ENCODE data around the gene ING2. TPM values are rescaled to one million over a fixed set of nuclear protein-coding genes. Genes with fewer than 3 reads are reported as not detected.

ING2 gene
- total RNA-seq, 4 donors from 2014 or later: 9.2 to 13.3 (median 11.0) TPM

DNA sequence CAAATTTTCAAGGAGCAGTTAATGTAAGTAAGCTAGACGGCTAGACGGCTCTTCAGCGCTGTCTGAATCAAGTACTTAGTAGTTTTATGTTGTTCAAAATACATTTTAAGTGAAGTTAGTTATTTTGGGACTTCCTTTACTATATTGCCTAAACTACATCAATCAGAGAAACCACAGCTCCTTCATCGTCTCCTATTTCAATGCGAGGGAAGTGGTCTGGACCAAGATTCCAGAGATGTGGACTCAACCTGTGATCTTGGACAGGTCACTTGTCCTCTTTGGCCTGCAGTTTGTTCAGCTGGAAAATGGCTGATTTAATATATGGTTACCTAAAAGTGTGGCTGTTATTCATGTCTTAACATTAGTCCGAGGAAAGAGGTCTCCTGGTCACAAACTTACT is 10.6 kb downstream of the ING2 start:
- intact Hi-C loops (cut with DNase I; ENCODE audit: low total_unique reads): no loop called here
- no peak for TF ChIP-seq POLR2A (IDR thresholded peaks at IDR 0.05)
- TF ChIP-seq, protein P1, sequence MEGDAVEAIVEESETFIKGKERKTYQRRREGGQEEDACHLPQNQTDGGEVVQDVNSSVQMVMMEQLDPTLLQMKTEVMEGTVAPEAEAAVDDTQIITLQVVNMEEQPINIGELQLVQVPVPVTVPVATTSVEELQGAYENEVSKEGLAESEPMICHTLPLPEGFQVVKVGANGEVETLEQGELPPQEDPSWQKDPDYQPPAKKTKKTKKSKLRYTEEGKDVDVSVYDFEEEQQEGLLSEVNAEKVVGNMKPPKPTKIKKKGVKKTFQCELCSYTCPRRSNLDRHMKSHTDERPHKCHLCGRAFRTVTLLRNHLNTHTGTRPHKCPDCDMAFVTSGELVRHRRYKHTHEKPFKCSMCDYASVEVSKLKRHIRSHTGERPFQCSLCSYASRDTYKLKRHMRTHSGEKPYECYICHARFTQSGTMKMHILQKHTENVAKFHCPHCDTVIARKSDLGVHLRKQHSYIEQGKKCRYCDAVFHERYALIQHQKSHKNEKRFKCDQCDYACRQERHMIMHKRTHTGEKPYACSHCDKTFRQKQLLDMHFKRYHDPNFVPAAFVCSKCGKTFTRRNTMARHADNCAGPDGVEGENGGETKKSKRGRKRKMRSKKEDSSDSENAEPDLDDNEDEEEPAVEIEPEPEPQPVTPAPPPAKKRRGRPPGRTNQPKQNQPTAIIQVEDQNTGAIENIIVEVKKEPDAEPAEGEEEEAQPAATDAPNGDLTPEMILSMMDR (IDR thresholded peaks at IDR 0.05): no peak
- DNase-seq (ENCODE audit: low spot score in 2 of 2): no peak
- no peak overlapping the region for H3K4me3 ChIP-seq (ENCODE audit: low read depth, poor library complexity, severe bottlenecking)
- WGBS, 2 donors: 86 to 89% methylated on average over 6 of the region's 6 CpGs

DNA sequence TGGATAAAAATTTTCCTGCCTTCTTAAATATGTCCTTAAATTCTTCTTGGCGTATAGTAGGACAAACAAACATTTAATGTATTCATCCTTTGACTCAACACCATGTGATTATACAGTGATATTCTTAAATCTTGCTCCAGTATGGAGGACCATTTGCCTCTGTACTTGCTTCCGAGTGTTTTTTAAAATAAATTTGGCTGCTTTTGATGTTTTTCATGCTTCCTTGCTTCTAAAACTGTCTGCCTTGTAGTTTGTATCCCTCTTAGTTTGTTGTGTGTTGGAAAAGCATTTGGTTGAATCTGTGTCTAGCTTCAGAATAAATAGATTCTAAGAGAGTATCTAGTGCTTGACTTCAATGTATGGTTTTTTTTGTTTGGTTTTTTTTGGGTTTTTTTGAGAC is 12.3 kb downstream of the ING2 start:
- WGBS, 2 donors: 85 to 86% methylated on average over 2 of the region's 2 CpGs

DNA sequence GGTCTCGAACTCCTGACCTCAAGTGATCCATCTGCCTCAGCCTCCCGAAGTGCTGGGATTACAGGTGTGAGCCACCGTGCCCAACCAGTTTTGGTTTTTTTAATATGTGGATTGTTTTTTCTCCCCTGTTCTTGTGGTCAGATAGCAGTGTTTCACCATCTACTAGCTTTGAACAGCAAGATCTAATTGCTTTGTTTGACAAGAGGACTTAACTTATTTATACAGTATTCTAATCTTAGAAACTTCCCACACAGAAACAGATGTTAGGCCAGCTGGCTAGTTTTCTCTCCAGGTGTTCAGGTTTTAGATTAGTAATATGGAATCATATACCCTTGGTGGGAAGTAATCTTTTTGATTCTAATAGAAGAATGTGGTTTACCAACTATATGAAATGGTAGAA is 12.9 kb downstream of the ING2 start:
- intact Hi-C loops (cut with DNase I; ENCODE audit: low total_unique reads): no loop called here
- no peak for TF ChIP-seq POLR2A (IDR thresholded peaks at IDR 0.05)
- TF ChIP-seq, protein P1 (IDR thresholded peaks at IDR 0.05): no peak
- no peak overlapping the region for H3K4me3 ChIP-seq (ENCODE audit: low read depth, poor library complexity, severe bottlenecking)
- 90 to 94% methylated on average over 3 of the region's 3 CpGs for WGBS, 2 donors
- no peak for DNase-seq (ENCODE audit: low spot score in 2 of 2)

More for the DNA sequence above, 12.3 kb downstream of the ING2 start:
- H3K4me3 ChIP-seq (ENCODE audit: low read depth, poor library complexity, severe bottlenecking): no peak overlapping the region
- intact Hi-C loops (cut with DNase I; ENCODE audit: low total_unique reads): no loop called here
- DNase-seq (ENCODE audit: low spot score in 2 of 2): no peak
- no peak for TF ChIP-seq POLR2A (IDR thresholded peaks at IDR 0.05)
- TF ChIP-seq, protein P1 (IDR thresholded peaks at IDR 0.05): no peak

DNA sequence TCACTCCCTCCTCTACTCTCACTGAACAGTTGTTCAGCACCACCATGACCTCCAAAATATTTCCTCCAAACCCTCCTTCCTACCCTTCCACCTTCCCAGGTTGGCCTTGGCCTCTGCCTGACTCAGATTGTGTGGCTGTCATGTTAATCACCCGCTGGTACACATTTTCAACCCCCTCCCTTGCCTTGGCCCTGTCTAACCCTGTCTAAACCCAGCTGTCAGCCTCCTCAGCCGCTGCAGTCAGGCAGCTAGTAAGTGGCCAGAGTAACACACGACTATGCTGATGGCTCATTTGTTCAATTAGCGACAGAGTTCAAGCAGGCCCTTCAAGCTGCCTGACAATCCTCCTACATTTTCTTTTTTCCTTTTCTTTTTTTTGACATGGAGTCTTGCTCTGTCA is 18.0 kb downstream of the ING2 start:
- intact Hi-C loops (cut with DNase I; ENCODE audit: low total_unique reads): no loop called here
- DNase-seq (ENCODE audit: low spot score in 2 of 2): no peak
- no peak for TF ChIP-seq POLR2A (IDR thresholded peaks at IDR 0.05)
- TF ChIP-seq, protein P1 (IDR thresholded peaks at IDR 0.05): no peak
- WGBS, 2 donors: 81 to 87% methylated on average over 4 of the region's 4 CpGs
- no peak overlapping the region for H3K4me3 ChIP-seq (ENCODE audit: low read depth, poor library complexity, severe bottlenecking)

DNA sequence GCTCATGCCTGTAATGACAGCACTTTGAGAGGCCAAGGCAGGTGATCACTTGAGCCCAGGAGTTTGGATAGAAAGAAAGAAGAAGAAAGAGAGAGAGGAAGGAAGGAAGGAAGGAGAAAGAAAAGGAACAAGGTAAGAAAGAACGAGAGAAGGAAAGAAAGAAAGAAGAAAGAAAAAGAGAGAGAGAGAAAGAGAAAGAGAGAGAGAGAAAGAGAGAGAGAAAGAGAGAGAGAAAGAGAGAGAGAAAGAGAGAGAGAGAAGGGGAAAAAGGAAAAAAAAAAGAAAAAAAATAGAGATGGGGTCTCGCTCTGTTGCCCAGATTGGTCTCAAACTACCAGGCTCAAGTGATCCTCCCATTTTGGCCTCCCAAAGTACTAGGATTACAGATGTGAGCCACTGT is 22.5 kb downstream of the ING2 start:
- WGBS, 2 donors: 48 to 70% methylated on average over 2 of the region's 2 CpGs

DNA sequence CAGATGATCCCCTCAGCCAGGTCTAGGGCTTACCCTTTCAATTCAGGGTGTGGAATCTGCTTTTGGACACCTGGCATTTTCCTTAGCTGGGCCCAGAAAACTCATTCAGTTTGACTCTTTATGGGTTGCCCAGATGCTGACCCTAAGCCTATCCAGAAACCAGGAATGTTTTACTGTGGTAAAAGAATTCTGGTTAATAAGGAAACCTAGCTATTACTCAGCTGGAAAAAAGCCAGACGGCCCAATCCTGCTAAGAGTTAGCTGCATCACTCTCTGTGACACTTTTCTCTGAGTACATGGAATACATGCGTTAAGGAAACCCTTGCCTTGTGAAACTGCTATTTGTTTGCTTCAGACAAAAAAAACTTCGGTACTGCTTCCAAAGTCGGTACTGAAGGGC is 28.0 kb downstream of the ING2 start:
- DNase-seq (ENCODE audit: low spot score in 2 of 2): no peak
- WGBS, 2 donors: 73 to 80% methylated on average over 4 of the region's 4 CpGs

More for the DNA sequence above, 22.5 kb downstream of the ING2 start:
- intact Hi-C loops (cut with DNase I; ENCODE audit: low total_unique reads): no loop called here
- TF ChIP-seq, protein P1 (IDR thresholded peaks at IDR 0.05): no peak
- no peak for TF ChIP-seq POLR2A (IDR thresholded peaks at IDR 0.05)
- no peak overlapping the region for H3K4me3 ChIP-seq (ENCODE audit: low read depth, poor library complexity, severe bottlenecking)
- DNase-seq (ENCODE audit: low spot score in 2 of 2): no peak

More for the DNA sequence above, 28.0 kb downstream of the ING2 start:
- intact Hi-C loops (cut with DNase I; ENCODE audit: low total_unique reads): no loop called here
- H3K4me3 ChIP-seq (ENCODE audit: low read depth, poor library complexity, severe bottlenecking): no peak overlapping the region
- TF ChIP-seq POLR2A (IDR thresholded peaks at IDR 0.05): no peak
- TF ChIP-seq, protein P1 (IDR thresholded peaks at IDR 0.05): no peak
